A204.1 (cell line): ENCODE data around the gene RXFP1.

Experiments used
- FAIRE-seq: peaks from 2 replicates; lab custom pipeline; 2012; peaks lifted over from hg19 to GRCh38; lab: Jason Lieb, UNC

The RXFP1 gene

GRCh38 chr4:158543191-158543590, 21.5 kb downstream of the RXFP1 start:
- no peak for FAIRE-seq

GRCh38 chr4:158544141-158544540, 22.5 kb downstream of the RXFP1 start:
- FAIRE-seq: no peak

GRCh38 chr4:158553364-158553763, 31.7 kb downstream of the RXFP1 start:
- FAIRE-seq: no peak

- no peak for FAIRE-seq
Observed at GRCh38 chr4:158560284-158560683, 38.6 kb downstream of the RXFP1 start.

GRCh38 chr4:158566860-158567259, 45.2 kb downstream of the RXFP1 start:
- FAIRE-seq: no peak

- FAIRE-seq: no peak
Observed at GRCh38 chr4:158571736-158572135, 50.1 kb downstream of the RXFP1 start.

DNA sequence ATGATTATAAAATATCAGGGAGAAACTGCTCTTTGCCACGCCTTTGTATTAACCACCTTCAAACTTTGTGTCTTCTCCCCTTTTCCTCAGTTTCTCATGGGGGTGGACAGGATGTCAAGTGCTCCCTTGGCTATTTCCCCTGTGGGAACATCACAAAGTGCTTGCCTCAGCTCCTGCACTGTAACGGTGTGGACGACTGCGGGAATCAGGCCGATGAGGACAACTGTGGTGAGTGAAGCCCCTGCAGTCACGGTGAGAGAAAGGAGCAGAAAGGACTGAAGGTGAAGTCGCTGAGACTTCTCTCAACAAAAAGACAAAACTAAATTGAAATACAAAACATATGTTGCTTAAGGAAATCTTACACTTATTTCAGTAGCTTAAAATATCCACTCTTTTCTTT, 50.9 kb downstream of the RXFP1 start:
- FAIRE-seq: no peak

DNA sequence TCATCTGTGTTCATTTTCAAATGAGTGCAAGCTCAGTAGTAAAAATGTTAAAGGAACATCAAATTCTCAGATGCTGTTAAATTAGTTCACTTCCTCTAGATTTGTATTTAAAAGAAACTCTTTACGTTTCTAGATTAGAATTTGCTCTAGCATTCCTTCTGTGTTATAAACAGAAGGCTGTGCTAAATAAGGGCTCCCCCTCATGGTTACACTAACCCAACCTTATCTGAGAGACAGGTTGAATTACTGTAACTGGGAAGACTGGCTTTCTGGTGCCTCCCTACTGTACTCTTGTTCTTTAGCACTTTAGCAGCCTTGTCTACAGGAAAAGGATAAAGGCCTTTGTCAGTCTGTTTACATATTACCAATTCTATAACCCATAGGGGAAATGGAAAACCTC, 56.8 kb downstream of the RXFP1 start:
- no peak for FAIRE-seq

- no peak for FAIRE-seq
Observed at GRCh38 chr4:158580064-158580463, 58.4 kb downstream of the RXFP1 start.

DNA sequence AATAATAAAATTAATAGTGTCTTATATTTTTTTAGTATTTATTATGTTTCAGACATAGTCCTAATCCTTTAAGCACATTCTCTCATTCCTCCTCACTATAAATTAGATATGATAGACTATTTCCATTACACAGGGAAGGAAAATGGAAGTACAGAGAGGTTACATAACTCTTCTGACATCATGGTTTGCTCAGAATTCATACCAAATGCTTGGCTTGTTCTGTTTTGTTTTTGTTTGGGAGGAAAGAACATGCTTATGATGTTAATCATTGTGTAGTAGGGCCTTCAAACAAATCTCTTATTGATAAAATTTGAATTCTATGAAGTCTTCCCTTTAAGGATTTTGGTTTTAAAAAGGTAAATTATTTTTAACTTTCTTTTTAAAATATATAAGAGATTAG, 59.5 kb downstream of the RXFP1 start:
- FAIRE-seq: no peak

GRCh38 chr4:158586881-158587280, 65.2 kb downstream of the RXFP1 start:
- FAIRE-seq: no peak

DNA sequence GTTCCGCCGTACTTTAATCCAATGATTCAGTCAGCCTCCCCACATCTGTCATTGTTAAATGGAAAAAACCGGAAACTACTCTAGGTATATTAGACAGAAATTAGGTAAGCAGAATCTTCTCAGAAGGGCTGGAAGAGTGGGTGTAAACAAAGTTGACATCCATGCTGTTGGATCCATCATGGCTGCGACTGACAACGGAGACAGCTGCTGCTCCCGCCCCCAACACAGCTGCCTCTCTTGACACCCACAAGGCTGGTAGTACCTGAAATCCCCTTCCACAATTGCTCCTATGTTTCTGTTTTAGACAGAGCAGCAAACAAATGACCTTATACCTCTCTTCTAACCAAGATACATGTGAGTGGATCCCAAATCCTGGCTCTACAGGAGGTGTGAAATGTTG, 66.6 kb downstream of the RXFP1 start:
- no peak for FAIRE-seq

GRCh38 chr4:158588777-158589176, 67.1 kb downstream of the RXFP1 start:
- no peak for FAIRE-seq

DNA sequence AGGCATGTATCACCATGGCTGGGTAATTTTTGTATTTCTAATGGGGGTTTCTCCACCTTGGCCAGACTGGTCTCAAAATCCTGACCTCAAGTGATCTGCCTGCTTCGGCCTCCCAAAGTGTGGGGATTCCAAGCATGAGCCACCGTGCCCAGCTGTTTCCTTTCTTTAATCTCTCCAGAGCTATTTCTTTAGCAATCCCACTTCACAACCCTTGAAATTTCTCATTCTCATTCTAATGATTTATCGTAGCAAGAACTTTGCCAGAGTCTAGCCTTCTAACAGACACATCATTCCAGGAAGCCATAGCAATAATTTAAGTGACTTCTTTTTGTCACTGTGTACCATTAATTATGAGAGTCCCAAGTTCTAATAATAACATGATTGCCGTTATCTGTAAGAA, 68.6 kb downstream of the RXFP1 start:
- FAIRE-seq: no peak

DNA sequence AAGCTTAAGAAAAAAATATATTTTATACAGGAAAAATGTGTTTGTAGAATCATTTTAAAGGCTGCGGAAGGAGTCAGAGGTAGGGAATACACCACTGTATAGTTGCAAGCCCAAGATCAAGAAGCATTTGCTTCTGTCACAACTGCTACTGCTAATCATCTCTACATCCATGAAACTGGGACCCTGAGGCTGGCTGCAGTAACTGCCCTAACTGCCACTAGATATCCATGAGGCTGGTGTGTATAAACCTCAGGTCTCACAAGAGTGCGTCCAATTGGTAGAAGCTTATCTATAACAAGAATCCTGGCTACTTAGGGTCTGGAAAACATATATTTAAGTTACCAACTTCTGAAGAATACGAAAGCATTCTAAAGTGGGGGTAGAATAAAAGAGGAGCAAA, 69.1 kb downstream of the RXFP1 start:
- FAIRE-seq: no peak

DNA sequence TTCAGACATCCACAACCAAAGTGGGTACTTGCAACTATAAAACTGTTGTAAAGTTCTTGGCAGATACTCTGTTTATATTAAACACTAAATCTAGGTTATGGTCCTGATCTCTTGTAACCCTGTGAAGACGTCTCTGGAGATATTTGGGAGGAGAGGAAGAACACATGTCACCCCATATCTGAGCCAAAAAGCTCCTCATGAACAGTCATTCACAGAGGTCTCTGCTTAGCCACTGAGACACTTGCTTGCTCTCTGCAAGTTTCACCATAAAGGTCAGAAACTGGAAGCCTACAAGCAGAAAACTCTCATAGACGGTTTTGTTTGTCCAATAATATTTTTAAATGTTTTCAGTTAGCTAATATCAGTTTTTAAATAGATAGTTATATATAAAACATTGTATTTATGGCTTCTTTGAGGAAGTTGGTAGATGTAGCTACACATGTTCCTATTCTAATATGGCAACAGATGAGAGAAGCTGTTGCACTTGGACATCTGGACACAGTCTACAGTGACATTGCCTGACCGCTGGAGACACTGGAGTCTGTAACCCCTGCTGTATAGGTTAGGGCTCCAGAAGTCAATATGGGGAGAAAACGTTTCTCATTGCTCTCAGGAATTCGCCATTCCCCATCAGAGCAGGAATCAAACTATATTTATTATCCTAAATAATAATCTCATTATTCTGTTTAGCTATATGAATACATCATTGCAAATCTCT, 76.4 kb downstream of the RXFP1 start:
- no peak for FAIRE-seq

GRCh38 chr4:158599150-158599549, 77.5 kb downstream of the RXFP1 start:
- no peak for FAIRE-seq

DNA sequence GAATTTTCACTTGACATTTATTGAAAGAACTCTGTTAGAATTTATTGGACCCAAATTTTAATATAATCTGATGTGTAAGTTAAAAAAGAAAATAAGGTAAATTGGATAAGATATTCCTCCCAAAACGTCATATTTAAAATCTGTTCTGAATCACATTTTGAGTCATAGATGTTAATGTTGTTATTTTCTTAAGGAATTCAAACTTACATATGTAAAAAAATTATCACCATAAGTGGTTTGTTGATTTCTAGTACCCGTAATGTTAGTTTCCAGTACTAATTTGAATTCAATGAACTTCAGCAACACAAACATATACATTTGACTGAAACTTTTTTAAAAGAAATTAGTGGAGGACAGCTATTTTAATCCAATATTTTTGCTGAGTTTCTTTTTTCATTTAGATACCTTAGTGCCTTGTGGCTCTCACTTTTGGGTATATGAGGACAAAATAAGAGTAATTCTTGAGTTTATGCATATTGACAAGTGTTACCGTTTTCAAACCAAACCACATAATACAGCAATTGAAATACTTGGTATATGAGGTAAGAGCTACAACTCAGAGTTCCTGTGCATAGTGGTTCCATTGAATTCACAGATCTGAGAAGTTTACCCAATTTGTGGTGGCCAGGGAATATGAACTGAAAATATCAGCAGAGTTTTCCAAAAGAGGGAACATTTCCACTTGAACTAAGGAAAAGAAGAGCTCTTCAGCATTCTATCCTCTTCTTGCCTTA, 78.2 kb downstream of the RXFP1 start:
- FAIRE-seq: no peak

DNA sequence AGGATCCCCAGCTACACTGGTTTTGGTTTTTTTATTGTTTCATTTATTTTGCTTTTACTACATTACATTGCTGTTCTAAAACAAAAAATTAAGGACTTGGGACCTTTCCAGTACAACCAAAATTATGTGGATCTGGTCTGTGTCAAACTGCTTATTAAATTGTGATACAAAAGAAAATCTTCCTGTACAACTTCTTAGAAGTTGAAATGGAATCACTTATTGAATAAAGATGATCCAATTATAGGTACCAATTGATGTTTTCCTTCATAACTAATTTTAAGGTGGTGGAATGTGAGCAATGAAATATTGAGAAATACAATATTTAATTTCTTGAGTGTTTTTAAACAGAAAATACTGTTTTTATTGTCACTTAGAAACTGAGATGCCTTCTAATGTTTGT, 82.7 kb downstream of the RXFP1 start:
- no peak for FAIRE-seq

GRCh38 chr4:158605393-158605792, 83.7 kb downstream of the RXFP1 start:
- no peak for FAIRE-seq

DNA sequence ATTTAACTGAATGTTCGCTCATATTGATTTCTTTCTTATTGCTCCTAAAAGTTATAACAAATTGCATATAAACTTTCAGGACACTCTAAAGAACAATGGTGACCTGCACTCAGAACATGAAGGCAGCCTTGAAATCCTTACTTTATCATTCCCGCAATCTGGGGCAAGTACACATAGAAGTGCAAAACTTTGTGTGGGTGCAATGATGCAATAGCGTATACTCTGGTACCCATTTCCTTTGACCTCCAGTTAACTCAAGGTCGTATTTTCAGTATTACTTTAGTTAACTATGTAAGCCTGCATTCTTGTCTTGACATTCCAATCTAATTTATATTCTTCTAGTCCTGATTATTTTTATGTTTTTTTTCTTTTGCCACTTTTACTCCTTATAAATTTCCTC, 85.3 kb downstream of the RXFP1 start:
- FAIRE-seq: no peak

- FAIRE-seq: no peak
Observed at GRCh38 chr4:158609116-158609515, 87.4 kb downstream of the RXFP1 start.

DNA sequence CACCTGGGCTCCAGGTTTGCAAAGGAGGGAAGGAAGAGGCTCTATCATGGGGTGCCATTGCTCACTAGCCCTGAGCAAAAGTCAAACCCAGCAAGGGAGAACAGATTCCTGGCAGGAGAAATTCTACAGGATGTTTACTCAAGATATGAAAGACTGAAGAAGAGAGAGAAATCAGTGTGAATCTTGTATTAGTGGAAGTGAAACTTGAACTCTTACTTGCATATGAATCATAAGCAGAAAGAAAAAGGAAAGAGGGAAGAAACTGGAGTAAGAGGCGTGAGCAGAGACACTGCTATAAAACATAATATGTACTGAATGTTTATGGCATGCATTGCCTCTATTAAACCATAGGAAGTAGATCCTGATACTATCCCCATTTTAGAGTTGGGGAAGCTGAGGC, 89.1 kb downstream of the RXFP1 start:
- no peak for FAIRE-seq

DNA sequence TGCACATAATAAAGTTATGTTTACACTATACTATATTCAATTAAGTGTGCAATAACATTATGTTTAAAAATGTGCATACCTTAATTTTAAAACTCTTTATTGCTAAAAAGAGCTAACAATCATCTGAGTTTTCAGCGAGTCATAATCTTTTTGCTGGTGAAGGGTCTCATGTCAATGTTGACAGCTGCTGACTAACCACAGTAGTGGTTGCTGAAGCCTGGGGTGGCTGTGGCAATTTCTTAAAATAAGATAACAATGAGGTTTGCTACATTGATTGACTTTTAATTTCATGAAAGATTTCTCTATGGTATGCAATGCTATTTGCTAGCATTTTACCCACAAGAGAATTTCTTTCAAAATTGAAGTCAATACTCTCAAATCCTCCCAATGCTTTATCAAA, 91.4 kb downstream of the RXFP1 start:
- no peak for FAIRE-seq
